ENCODE data around the gene YKT6. TPM values are rescaled to one million over a fixed set of nuclear protein-coding genes. Genes with fewer than 3 reads are reported as not detected.
"Not testable (repeated sequence)": the region's sequence is repeated elsewhere in the genome, so short reads cannot be mapped to it uniquely, and the experiment has no call there.

Gene YKT6
- total RNA-seq, 1 experiment from 2014 or later, result 82.4 TPM

DNA sequence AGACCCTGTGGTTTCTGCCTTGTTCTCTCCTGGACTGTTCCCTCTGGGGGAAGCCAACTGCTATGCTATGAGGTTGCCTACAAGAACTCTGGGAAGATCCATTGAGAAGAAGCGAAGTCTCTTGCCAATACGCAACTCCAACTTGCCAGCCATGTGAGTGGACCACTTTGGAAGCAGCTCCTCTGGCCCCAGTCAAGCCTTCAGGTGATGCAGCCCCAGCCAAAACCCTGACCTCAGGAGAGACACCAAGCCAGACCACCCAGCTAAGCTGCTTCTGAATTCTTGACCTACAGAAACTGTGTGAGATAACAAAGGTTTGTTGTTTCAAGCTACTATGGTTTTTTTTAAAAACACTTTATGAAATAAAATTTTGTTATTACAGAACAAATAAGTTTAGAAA is 39.4 kb upstream of the YKT6 start:
- DNase-seq, result no peak
- H3K4me3 ChIP-seq (ENCODE audit: insufficient read depth, low read depth, low read length), result no peak overlapping the region
- H3K27me3 ChIP-seq (ENCODE audit: control insufficient read depth, insufficient read depth, low read length), result no peaks in the 10 kb centered on the region
- no peaks in the 10 kb centered on the region for H3K36me3 ChIP-seq (replicated peaks; ENCODE audit: control insufficient read depth, insufficient read depth, low read length)

DNA sequence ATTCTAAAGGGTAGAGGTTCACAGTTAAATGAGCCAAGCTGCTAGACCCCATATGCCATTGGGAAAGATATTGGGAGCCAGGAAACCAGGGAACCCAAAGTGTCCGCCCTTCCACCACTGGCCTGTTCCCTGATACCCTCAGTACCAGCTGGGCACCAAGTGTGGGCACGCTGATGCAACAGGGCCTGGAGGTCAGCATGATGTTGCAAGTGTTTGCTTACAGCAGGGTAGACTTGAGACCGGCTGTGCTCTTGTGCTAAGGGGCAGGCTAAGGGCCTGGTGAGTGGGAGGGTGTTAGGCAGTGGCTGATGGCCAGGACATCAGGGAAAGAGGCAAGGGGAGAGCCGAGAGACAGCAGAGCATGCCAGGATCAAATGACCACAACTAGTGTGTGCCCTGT is 38.6 kb upstream of the YKT6 start:
- DNase-seq, result no peak
- H3K4me3 ChIP-seq (ENCODE audit: insufficient read depth, low read depth, low read length), result no peak overlapping the region
- H3K36me3 ChIP-seq (replicated peaks; ENCODE audit: control insufficient read depth, insufficient read depth, low read length), result no peaks in the 10 kb centered on the region
- H3K27me3 ChIP-seq (ENCODE audit: control insufficient read depth, insufficient read depth, low read length), result no peaks in the 10 kb centered on the region

DNA sequence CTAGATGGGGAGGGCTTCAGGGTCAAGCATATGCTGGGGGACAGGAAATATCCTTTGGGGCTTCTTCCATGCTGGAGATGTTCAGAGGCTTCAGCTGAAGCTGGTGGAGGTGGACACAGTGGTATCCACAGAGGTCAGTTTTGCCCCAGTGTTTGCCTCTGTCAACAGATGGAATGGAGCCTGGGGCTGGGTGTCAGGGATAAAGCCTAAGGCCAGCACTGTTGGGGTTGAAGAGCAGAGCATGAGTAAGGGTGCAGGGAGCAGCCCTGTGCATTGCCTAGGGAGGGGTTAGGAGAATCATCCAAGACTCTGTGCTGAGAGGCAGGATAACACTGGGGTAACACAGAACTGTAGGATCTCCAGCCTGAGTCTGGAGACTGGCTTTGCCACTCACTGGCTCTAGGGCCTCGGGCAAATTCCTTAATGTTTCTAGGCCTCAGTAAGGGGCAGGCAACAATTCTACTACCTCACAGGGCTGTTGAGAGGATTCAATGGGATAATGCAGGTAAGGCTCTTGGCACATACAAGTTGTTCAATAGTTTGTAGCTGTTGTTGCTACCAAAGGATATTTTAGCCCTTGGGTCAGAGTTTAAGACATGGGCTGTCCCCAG is 37.9 kb upstream of the YKT6 start:
- no peak for DNase-seq
- no peak overlapping the region for H3K4me3 ChIP-seq (ENCODE audit: insufficient read depth, low read depth, low read length)
- H3K36me3 ChIP-seq (replicated peaks; ENCODE audit: control insufficient read depth, insufficient read depth, low read length), result no peaks in the 10 kb centered on the region
- no peaks in the 10 kb centered on the region for H3K27me3 ChIP-seq (ENCODE audit: control insufficient read depth, insufficient read depth, low read length)

DNA sequence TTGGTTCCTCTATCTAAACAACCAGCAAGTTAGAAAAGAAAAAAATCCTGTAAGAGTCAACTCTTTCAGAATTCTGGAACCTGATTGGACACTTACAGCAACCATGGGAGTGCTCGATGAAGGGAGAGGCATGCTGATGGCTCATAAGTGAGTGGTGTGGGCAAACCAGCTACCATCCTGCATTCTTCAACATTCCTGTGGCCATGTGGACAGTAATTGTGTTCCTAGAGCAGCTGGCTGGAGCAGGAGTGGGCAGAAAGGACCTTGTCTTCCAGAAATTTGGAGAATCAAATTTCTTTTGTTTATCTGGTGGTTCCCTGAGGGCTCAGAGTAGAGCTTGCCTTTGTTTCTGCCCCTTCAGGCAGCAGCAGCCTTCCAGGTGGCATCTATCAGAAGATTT is 37.2 kb upstream of the YKT6 start:
- DNase-seq, result no peak
- Histone ChIP-seq H3K4me3 (ENCODE audit: insufficient read depth, low read depth, low read length) (no peak overlapping the region), H3K36me3 (replicated peaks; ENCODE audit: control insufficient read depth, insufficient read depth, low read length) (no peaks in the 10 kb centered on the region), H3K27me3 (ENCODE audit: control insufficient read depth, insufficient read depth, low read length) (no peaks in the 10 kb centered on the region)

DNA sequence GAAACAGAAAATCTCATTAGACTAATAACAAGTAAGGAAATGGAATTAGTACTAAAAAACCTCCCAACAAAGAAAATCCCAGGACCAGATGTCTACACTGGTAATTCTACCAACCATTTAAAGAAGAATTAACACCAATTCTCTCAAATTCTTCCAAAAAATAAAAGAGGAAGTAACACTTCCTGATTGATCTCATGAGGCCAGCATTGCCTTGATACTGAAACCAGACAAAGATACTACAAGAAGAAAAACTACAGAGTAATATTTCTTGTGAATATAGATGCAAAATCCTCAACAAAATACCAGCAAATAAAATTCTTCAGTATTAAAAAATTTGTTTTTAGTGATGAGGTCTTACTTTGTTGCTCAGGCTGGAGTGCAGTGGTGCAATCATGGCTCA is 32.9 kb upstream of the YKT6 start:
- DNase-seq, result no peak
- Histone ChIP-seq H3K4me3 (ENCODE audit: insufficient read depth, low read depth, low read length) (no peak overlapping the region), H3K36me3 (replicated peaks; ENCODE audit: control insufficient read depth, insufficient read depth, low read length) (no peaks in the 10 kb centered on the region), H3K27me3 (ENCODE audit: control insufficient read depth, insufficient read depth, low read length) (no peaks in the 10 kb centered on the region)

DNA sequence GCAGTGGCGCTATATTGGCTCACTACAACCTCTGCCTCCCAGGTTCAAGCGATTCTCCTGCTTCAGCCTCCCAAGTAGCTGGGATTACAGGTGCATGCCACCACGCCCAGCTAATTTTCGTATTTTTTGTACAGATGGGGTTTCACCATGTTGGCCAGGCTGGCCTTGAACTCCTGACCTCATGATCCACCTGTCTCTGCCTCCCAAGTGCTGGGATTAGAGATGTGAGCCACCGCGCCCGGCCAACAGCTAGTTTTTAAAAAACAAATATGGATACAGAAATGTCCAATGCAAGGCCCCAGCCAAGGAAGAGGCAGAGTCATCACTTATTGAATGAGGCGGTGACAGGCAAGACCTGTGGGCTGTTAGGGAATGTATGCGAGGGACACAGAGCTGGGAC is 28.9 kb upstream of the YKT6 start:
- not testable (repeated sequence) for H3K36me3 ChIP-seq (replicated peaks; ENCODE audit: control insufficient read depth, insufficient read depth, low read length); DNase-seq; H3K27me3 ChIP-seq (ENCODE audit: control insufficient read depth, insufficient read depth, low read length); H3K4me3 ChIP-seq (ENCODE audit: insufficient read depth, low read depth, low read length)

DNA sequence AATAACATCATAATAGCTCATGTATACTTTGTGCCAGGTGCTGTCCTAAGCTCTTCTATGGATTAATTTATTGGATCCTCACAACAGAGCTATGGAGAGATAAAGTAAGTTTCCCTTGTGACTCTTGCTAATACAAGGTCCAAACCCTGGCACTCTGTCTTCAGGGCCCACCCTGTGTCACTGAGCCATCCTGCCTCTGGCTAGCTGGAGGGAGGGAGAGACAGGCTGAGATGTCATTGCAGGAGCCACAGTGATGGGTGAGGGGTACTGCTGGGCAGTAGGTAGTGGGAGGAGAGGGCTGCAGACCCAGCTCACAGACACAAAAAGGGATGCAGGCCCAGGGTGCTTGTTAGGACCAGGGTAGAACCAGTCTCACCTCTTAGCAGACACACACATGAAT is 28.4 kb upstream of the YKT6 start:
- DNase-seq, result no peak
- Histone ChIP-seq H3K36me3 (replicated peaks; ENCODE audit: control insufficient read depth, insufficient read depth, low read length) (no peaks in the 10 kb centered on the region), H3K4me3 (ENCODE audit: insufficient read depth, low read depth, low read length) (no peak overlapping the region), H3K27me3 (ENCODE audit: control insufficient read depth, insufficient read depth, low read length) (no peaks in the 10 kb centered on the region)

DNA sequence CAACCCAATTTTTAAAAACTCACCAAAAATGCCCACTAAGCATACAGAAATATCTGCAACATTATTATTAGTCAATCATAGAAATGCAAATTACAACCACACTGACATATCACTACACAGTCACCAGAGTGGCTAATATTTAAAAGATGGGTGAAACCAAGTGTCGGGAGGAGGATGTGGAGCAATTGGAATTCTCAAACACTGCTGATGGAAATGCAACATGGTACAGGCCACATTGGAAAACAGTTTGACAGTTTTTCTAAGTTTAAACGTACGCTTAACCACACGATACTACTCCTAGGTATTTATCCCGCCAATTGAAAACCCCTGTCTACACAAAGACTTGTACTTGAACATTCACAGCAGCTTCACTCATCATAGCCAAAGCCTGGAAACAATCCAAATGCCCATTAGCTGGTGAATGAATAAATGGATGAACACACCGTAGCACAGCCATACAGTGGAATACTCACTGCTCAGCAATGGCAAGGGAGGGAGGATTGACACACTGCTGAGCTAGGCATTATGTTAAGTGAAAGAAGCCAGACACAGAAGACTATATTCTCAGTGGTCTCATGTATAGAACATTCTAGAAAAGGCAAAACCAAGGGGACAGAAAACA is 27.9 kb upstream of the YKT6 start:
- Histone ChIP-seq H3K4me3 (ENCODE audit: insufficient read depth, low read depth, low read length) (no peak overlapping the region), H3K27me3 (ENCODE audit: control insufficient read depth, insufficient read depth, low read length) (no peaks in the 10 kb centered on the region; the same call in 1 of the 2 replicates), H3K36me3 (replicated peaks; ENCODE audit: control insufficient read depth, insufficient read depth, low read length) (no peaks in the 10 kb centered on the region)
- DNase-seq, result no peak

DNA sequence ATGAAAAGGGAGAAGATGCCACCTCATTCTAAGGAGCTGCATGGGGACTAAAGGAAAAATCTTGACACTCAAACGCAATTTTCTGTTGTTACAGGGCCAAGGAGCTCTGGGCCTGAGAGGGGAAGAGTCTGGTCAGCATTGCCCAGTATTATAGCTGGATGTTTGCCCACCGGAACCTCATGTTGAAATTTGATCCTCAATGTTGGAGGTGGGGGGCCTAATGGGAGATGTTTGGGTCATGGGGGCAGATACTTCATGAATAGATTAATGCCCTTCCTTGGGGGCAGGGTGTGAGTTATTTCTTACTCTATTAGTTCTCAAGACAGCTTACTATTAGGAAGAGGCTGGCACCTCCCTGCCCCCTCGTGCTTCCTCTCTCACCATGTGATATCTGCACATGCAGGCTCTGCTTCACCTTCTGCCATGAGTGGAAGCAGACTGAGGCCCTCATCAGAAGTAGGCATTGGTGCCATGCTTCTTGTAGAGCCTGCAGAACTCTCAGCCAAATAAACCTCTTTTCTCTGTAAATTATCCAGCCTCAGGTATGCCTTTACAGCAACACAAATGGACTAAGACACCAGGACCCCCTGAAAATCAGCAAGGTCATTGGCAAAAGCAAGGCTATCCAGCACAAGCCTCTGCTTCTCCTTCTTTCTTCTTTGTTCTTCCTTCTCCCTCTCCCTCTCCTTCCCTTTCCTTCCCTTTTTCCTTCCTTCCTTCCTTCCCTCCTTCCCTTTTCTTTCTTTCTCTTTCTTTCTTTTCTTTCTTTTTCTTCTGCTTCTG is 26.7 kb upstream of the YKT6 start:
- DNase-seq, result no peak
- Histone ChIP-seq H3K36me3 (replicated peaks; ENCODE audit: control insufficient read depth, insufficient read depth, low read length) (no peaks in the 10 kb centered on the region), H3K27me3 (ENCODE audit: control insufficient read depth, insufficient read depth, low read length) (no peaks in the 10 kb centered on the region; the same call in 1 of the 2 replicates), H3K4me3 (ENCODE audit: insufficient read depth, low read depth, low read length) (no peak overlapping the region)

DNA sequence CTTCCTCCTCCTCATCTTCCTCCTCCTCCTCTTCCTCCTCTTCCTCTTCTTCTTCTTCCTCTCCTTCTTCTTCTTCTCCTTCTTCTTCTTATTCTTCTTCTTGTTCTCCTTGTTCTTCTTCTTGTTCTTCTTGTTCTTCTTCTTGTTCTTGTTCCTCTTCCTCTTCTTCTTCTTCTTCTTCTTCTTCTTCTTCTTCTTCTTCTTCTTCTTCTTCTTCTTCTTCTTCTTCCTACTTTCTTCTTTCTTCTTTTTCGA is 26.2 kb upstream of the YKT6 start:
- H3K27me3 ChIP-seq (ENCODE audit: control insufficient read depth, insufficient read depth, low read length); DNase-seq; H3K36me3 ChIP-seq (replicated peaks; ENCODE audit: control insufficient read depth, insufficient read depth, low read length); H3K4me3 ChIP-seq (ENCODE audit: insufficient read depth, low read depth, low read length): not testable (repeated sequence)

DNA sequence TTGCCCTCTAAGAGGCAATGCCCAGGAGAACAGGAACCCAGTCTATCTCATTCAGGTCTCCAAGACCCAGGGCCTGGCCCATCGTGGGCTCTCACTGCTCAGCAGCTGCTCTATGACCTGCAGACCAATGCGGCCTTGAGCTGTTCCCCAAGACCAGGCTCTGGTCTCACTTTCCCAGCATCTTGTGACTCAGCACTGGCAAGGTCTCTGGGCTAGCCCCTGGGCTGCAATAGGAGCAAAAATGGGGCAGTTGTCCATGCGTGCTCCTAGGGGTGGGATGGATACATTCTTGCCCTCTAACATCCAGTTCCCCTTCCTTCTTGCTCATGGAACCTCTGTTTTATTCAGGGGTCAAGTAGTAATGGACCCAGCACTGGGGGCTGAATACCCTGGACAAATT is 25.0 kb upstream of the YKT6 start:
- Histone ChIP-seq H3K4me3 (ENCODE audit: insufficient read depth, low read depth, low read length) (no peak overlapping the region), H3K27me3 (ENCODE audit: control insufficient read depth, insufficient read depth, low read length) (no peaks in the 10 kb centered on the region; the same call in 1 of the 2 replicates), H3K36me3 (replicated peaks; ENCODE audit: control insufficient read depth, insufficient read depth, low read length) (no peaks in the 10 kb centered on the region)
- DNase-seq, result no peak

DNA sequence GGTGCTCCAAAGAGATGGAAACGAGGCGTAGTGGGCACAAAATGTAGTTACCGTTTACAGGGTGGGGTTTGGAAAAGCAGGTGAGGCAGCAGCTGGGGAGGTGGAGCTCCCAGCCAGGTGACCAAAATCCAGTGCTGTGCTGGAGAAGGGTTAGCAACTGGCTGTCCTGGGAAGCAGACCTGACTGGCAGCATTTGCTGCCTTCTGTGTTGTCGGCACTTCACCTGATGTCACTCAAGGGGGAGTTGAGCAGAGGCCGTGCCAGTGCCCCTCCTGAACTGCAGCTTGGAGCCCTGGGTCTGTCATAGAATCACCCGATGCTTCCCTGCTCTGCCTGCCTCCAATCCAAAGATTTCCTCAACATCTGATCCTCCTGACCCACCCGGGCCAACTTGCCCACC is 24.3 kb upstream of the YKT6 start:
- Histone ChIP-seq H3K4me3 (ENCODE audit: insufficient read depth, low read depth, low read length) (no peak overlapping the region), H3K27me3 (ENCODE audit: control insufficient read depth, insufficient read depth, low read length) (no peaks in the 10 kb centered on the region; the same call in 1 of the 2 replicates), H3K36me3 (replicated peaks; ENCODE audit: control insufficient read depth, insufficient read depth, low read length) (no peaks in the 10 kb centered on the region)
- no peak for DNase-seq

DNA sequence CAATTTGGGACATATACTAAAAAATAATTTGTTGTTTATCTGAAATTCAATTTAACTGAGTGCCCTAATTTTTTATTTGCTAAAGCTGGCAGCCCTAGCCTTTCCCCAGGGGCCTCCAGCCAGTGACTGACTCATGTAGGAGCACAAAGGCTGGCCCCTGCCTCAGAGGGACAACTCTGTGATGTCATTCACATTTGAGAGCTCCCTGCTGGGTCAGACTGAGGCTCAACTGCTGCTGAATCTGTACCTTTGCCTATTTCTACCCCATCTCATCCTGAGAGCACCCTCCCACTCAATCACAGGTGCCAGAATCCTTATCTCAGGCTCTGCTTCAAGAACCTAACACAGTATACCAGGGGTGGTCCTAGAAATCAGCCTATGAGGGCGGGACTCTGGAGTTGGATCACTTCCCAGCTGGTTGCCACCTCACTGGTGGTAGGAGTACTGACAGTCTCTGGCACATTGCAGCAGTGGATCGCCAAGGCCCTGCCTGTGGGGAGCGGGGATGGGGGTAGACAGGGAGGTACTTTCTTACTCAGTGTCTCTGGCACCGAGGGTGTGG is 23.1 kb upstream of the YKT6 start:
- Histone ChIP-seq H3K27me3 (ENCODE audit: control insufficient read depth, insufficient read depth, low read length) (no peaks in the 10 kb centered on the region; the same call in 1 of the 2 replicates), H3K36me3 (replicated peaks; ENCODE audit: control insufficient read depth, insufficient read depth, low read length) (no peaks in the 10 kb centered on the region), H3K4me3 (ENCODE audit: insufficient read depth, low read depth, low read length) (no peak overlapping the region)
- DNase-seq, result peak; percentile 41

DNA sequence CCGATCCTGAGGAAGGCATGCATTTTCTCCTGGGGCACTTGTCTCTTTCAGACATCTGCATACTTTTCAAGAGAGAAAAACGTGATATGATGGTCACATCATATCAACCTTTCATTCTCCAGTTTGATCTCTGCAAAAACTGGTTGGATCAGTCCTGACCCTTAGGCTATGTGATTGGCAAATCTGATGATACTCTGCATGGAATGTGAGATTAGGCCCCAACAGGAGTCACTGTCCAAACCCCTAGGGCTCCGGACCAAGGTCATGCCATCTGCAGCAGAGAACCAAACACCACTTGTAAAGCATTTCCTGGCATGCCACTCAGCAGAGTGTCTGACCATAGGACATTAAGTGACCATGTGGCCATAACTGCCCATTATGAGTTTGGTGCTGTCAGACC is 20.1 kb upstream of the YKT6 start:
- Histone ChIP-seq H3K4me3 (ENCODE audit: insufficient read depth, low read depth, low read length) (no peak overlapping the region), H3K36me3 (replicated peaks; ENCODE audit: control insufficient read depth, insufficient read depth, low read length) (no peaks in the 10 kb centered on the region), H3K27me3 (ENCODE audit: control insufficient read depth, insufficient read depth, low read length) (no peaks in the 10 kb centered on the region; the same call in 1 of the 2 replicates)
- no peak for DNase-seq

DNA sequence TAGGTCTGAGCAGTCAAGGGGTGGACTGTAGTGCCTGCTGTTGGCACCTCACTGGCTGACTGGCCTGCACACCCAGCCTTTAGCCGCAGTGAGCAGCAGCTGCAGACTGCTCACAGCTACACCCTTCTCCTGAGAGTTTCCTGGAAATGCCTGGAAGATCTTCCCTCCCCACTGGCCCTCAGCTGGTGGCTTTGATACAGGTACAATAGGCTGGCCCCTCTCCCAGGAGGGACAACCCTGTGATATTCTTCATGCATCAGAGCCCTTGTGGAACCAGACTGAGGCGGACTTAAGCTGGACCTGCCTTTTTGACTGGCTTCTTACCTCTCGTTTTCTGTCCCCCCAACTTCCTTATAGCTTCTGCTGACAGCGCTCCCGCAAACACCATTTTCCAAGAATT is 18.0 kb upstream of the YKT6 start:
- no peaks in the 10 kb centered on the region; the same call in 1 of the 2 replicates for H3K27me3 ChIP-seq (ENCODE audit: control insufficient read depth, insufficient read depth, low read length)
- no peak overlapping the region for H3K4me3 ChIP-seq (ENCODE audit: insufficient read depth, low read depth, low read length)
- H3K36me3 ChIP-seq (replicated peaks; ENCODE audit: control insufficient read depth, insufficient read depth, low read length), result no peaks in the 10 kb centered on the region
- DNase-seq, result no peak
